ENCODE measurements around the gene FAM168A. TPM values are rescaled to one million over a fixed set of nuclear protein-coding genes. Genes with fewer than 3 reads are reported as not detected.

Gene FAM168A
- total and polyA plus RNA-seq, 2 of the 8 experiments (the other 6 are each of a cell fraction or from before 2014, with no cell fraction given), result 17.1 to 21.6 TPM

DNA sequence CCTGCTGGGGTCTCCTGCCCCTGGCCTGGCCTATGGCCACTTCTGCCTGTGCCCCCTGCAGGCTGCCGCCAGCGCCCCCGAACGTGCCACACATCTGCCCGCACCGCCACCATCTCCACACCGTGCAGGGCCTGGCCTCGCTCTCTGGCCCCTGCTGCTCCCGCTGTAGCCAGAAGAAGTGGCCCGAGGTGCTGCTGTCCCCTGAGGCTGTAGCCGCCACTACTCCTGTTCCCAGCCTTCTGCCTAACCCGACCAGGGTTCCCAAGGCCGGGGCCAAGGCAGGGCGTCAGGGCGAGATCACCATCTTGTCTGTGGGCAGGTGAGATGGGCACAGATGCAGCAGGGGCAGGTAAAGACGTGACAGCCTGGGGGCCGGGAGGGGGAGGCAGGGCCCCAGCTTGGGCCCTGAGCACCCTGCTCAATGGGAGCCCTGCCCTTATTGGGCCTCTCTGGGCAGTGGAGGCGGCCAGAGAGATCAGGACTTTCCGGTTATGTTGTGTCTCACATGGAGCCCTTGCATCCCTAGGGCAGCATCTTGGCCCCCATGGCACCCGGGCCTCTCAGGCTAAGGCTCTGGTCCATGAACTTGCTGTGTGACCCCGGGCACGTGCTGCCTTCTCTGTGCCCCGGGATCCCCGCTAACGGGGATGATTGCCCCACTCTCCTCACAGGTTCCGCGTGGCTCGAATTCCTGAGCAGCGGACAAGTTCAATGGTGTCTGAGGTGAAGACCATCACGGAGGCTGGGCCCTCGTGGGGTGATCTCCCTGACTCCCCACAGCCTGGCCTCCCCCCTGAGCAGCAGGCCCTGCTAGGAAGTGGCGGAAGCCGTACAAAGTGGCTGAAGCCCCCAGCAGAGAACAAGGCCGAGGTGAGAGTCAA, 203.3 kb downstream of the FAM168A start:
- H4K8ac ChIP-seq (ENCODE audit: extremely low read depth, insufficient read depth, low read length), result peak overlapping the region; percentile 72; the same call in 1 of the 2 replicates
- H3K56ac ChIP-seq (replicated peaks; ENCODE audit: insufficient read length, low read depth, low read length), result no peak overlapping the region
- H3K4me1 ChIP-seq (replicated peaks in 1 of 4; ENCODE audit: control insufficient read depth in 3 of 4, insufficient read depth in 4 of 4, low read length in 3 of 4), result peaks cover 0 to 3% (median 0%) of the 10 kb centered on the region in 4 experiments; a peak in 2 of 7 replicates
- no peak overlapping the region for H2BK120ac ChIP-seq (replicated peaks; ENCODE audit: low read depth, low read length)
- no peak overlapping the region for H3K23ac ChIP-seq (ENCODE audit: insufficient read length)
- no peak overlapping the region for H2AFZ ChIP-seq (ENCODE audit: low read length)
- no peaks in the 10 kb centered on the region for H3K79me2 ChIP-seq (ENCODE audit: control insufficient read depth in 1 of 2, insufficient read depth in 2 of 2, low read length in 2 of 2)
- H2BK5ac ChIP-seq (ENCODE audit: low read depth, low read length), result no peak overlapping the region
- H3K9ac ChIP-seq (replicated peaks in 1 of 4; ENCODE audit: extremely low read depth in 1 of 4, low read depth in 3 of 4, low read length in 3 of 4), result no peak overlapping the region
- H4K20me1 ChIP-seq (replicated peaks in 1 of 2; ENCODE audit: control insufficient read depth in 1 of 2, insufficient read depth in 2 of 2, low read length in 2 of 2), result peaks cover 4 to 5% of the 10 kb centered on the region in 2 experiments
- H3K4me2 ChIP-seq (ENCODE audit: insufficient read depth in 1 of 2, low read depth in 2 of 2, low read length in 2 of 2), result no peak overlapping the region
- H2BK15ac ChIP-seq (ENCODE audit: low read length), result no peak overlapping the region
- H3K4me3 ChIP-seq (ENCODE audit: extremely low read depth in 1 of 4, insufficient read depth in 2 of 4, low read depth in 3 of 4, low read length in 4 of 4), result no peak overlapping the region
- no peak overlapping the region for H3K18ac ChIP-seq (ENCODE audit: extremely low read depth, low read length)
- H3K9me3 ChIP-seq (ENCODE audit: insufficient read depth in 2 of 2, low read depth in 1 of 2, low read length in 1 of 2), result no peaks in the 10 kb centered on the region
- no peak for DNase-seq (ENCODE audit: low read depth in 1 of 2, low spot score in 2 of 2)
- H2BK12ac ChIP-seq (ENCODE audit: low read depth, low read length), result no peak overlapping the region
- H2BK20ac ChIP-seq (ENCODE audit: low read length), result no peak overlapping the region
- no peak overlapping the region for H2AK5ac ChIP-seq (ENCODE audit: low read depth, low read length)
- ChIA-PET CTCF (ENCODE audit: partially characterized antibody) (interaction anchor here (0.8 to 59.1 kb wide), 11 partner anchors 12 to 266 kb away, joined by 3 to 1456 read pairs (median 10); no protein-coding TSS in a partner anchor), POLR2A (ENCODE audit: partially characterized antibody) (interaction anchor here (1.7 kb wide), 1 partner anchor 44 kb away, joined by 4 read pairs; no protein-coding TSS in a partner anchor)
- H4K5ac ChIP-seq (ENCODE audit: insufficient read length, low read depth, low read length), result no peak overlapping the region
- H3K14ac ChIP-seq (ENCODE audit: insufficient read length), result no peak overlapping the region
- H3K27me3 ChIP-seq (replicated peaks in 1 of 4; ENCODE audit: control insufficient read depth in 3 of 4, extremely low read depth in 1 of 4, insufficient read depth in 3 of 4, low read length in 3 of 4), result no peaks in the 10 kb centered on the region
- FAIRE-seq, result no peak
- no peak for TF ChIP-seq BACH1 (IDR thresholded peaks at IDR 0.05; ENCODE audit: low read length)
- TF ChIP-seq TCF12 (IDR thresholded peaks at IDR 0.05; ENCODE audit: low read depth, low read length), result no peak
- TF ChIP-seq HDAC2 (IDR thresholded peaks at IDR 0.05; ENCODE audit: borderline replicate concordance in 1 of 2, low read depth in 2 of 2, low read length in 2 of 2), result no peak
- no peak for TF ChIP-seq ZNF274 (IDR thresholded peaks at IDR 0.05; ENCODE audit: borderline replicate concordance, extremely low read depth, low read length)
- no peak for TF ChIP-seq CREB1 (IDR thresholded peaks at IDR 0.05)
- TF ChIP-seq SP1 (IDR thresholded peaks at IDR 0.05; ENCODE audit: low read depth, low read length), result no peak
- no peak for TF ChIP-seq POLR2A (IDR thresholded peaks at IDR 0.05; ENCODE audit: control extremely low read depth in 1 of 2, low read depth in 2 of 2, low read length in 2 of 2)
- no peak overlapping the region for H4K91ac ChIP-seq (replicated peaks; ENCODE audit: insufficient read length, low read length)
- WGBS, 2 experiments (ENCODE audit: extremely low coverage in 1 of 2, insufficient coverage in 1 of 2, insufficient read length in 1 of 2, insufficient replicate concordance in 2 of 2, low coverage in 1 of 2, low lambda C conversion rate in 2 of 2, missing lambda C conversion rate in 1 of 2), result 91% methylated on average over 34 of the region's 34 CpGs; no CpG with 5 or more reads in 1 of the 2 experiments
- H3K27ac ChIP-seq (ENCODE audit: low read depth, low read length), result no peak overlapping the region
- no peaks in the 10 kb centered on the region for H3K79me1 ChIP-seq (ENCODE audit: low read depth, low read length)
- no peaks in the 10 kb centered on the region for H3K23me2 ChIP-seq (ENCODE audit: low read depth, low read length)
- H3K36me3 ChIP-seq (ENCODE audit: control insufficient read depth in 2 of 4, insufficient read depth in 4 of 4, low read length in 3 of 4), result no peaks in the 10 kb centered on the region
- H3K4ac ChIP-seq (replicated peaks; ENCODE audit: insufficient read length, low read depth, low read length), result no peak overlapping the region

All from H1 (cell line).